Right atrium auricular region (tissue), 2 donors: Measurements from ENCODE around the gene ABL2. TPM values are rescaled to one million over a fixed set of nuclear protein-coding genes. Genes with fewer than 3 reads are reported as not detected.
"Not testable (repeated sequence)": the region's sequence is repeated elsewhere in the genome, so short reads cannot be mapped to it uniquely, and the experiment has no call there.

Source experiments
- DNase-seq: peaks from one replicate; pipeline ENCODE4 v3.0.0-alpha.2; 2019; ENCODE audit warnings: low spot score
- H3K27ac ChIP-seq, 2 donors: fragments of 200-600 bp; sonication (generic); 1 replicate in 1 of 2; 2 replicates in 1 of 2; pipeline ENCODE4 v1.5.1; 2016 to 2019
- H3K27me3 ChIP-seq, 2 donors: fragments of 200-600 bp; sonication (generic); one replicate each; pipeline versions ENCODE4 v1.5.1 to v1.6.0; 2017 to 2019
- H3K36me3 ChIP-seq: fragments of 200-600 bp; sonication (generic); one replicate; pipeline ENCODE4 v1.5.1; 2016
- H3K4me1 ChIP-seq, 2 donors: fragments of 200-600 bp; sonication (generic); one replicate each; pipeline versions ENCODE4 v1.5.1 to v1.6.0; 2017 to 2019
- H3K4me3 ChIP-seq, 2 donors: fragments of 200-600 bp; sonication (generic); 1 replicate in 1 of 2; 2 replicates in 1 of 2; pipeline ENCODE4 v1.5.1; 2017 to 2019; ENCODE audit warnings: mild to moderate bottlenecking in 1 of 2, moderate library complexity in 1 of 2
- H3K9me3 ChIP-seq, 2 donors: fragments of 200-600 bp; sonication (generic); one replicate each; pipeline ENCODE4 v1.5.1; 2019
- total RNA-seq, 2 donors: library from RNA; depleted of rRNA; stranded (reverse); fragments of >200 nt; gene quantifications; one replicate each; pipeline ENCODE4 v1.1.0, GENCODE V29; 2016
- TF ChIP-seq, protein P1 (sequence below), 2 donors: fragments of 200-600 bp; sonication (generic); IDR thresholded peaks; one replicate each; pipeline ENCODE4 v1.5.1; 2019; ENCODE audit warnings: antibody characterized with exemption in 2 of 2

The ABL2 gene
- total RNA-seq, 2 donors from 2014 or later, result 6.3 to 12.1 TPM

DNA sequence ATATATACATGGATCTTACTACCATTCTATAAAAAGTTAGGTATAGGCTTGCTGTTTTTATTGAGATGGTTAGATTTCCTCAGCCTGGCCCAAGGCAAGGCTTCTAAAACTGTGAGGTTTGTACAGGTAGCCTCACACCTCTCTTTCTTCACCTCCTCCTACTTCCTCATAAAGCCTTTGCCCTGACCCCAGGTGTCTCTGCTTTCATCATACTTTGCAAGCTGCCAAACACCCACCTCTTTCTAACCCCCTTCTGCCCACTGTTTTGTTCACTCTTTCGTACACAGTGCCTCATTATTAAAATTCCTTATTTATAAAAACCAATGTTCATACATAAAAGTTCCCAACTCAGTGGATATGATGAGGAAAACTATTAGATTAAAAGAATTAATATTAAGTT, 32.7 kb upstream of the ABL2 start:
- no peak for DNase-seq
- Histone ChIP-seq H3K27ac (no peak overlapping the region), H3K4me3 (no peak overlapping the region), H3K36me3 (no peaks in the 10 kb centered on the region), H3K27me3 (no peaks in the 10 kb centered on the region), H3K9me3 (no peaks in the 10 kb centered on the region), H3K4me1 (no peaks in the 10 kb centered on the region)
- TF ChIP-seq, protein P1, sequence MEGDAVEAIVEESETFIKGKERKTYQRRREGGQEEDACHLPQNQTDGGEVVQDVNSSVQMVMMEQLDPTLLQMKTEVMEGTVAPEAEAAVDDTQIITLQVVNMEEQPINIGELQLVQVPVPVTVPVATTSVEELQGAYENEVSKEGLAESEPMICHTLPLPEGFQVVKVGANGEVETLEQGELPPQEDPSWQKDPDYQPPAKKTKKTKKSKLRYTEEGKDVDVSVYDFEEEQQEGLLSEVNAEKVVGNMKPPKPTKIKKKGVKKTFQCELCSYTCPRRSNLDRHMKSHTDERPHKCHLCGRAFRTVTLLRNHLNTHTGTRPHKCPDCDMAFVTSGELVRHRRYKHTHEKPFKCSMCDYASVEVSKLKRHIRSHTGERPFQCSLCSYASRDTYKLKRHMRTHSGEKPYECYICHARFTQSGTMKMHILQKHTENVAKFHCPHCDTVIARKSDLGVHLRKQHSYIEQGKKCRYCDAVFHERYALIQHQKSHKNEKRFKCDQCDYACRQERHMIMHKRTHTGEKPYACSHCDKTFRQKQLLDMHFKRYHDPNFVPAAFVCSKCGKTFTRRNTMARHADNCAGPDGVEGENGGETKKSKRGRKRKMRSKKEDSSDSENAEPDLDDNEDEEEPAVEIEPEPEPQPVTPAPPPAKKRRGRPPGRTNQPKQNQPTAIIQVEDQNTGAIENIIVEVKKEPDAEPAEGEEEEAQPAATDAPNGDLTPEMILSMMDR (IDR thresholded peaks at IDR 0.05), result no peak

DNA sequence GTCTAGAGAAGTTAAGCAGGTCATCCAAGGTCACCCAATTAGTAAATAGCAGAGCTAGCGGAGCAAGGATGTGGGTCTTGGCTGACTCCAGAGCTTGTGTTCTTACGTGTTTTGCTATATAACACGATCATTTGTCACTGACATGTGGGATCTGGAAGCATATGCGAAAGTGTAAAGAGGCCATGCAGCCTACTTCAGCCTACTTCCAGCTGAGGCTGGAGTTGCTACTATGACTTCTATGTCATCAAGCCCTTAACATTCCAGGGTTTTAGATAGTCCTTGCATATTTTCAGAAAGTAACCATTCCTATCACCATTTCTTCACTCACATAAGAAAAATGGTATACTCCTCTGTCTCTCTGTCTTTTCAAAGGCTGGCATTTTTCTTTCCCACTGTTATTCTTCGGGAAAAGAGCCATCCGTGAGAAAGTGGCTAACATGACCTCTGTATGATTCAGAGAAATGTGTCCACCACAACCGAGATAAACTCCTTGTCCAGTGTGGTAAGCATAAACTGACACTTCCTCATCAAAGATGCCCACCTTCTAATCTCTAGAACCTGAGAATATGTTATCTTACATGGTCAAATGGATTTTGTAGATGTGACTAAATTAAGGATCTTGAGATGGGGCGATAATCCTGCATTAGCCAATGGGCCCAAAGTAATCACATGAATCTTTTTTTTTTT, 24.0 kb upstream of the ABL2 start:
- no peak overlapping the region for H3K27ac ChIP-seq

DNA sequence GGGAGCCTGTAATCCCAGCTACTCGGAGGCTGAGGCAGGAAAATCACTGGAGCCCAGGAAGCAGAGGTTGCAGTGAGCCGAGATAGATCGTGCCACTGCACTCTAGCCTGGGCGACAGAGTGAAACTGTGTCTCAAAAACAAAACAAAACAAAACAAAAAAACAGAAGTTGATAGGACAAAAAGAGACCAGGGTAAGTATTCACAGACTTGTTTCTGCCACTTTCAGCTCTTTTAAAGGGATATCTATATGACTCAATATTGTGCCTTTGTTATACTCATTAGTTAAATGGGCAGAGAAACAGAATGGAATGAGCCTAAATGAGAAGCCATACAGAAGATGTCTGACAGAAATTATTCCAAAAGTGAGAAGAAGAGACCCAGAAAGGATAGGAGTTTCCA, 23.1 kb upstream of the ABL2 start:
- H3K27ac ChIP-seq, result no peak overlapping the region
- H3K36me3 ChIP-seq, result no peaks in the 10 kb centered on the region
- TF ChIP-seq, protein P1 (IDR thresholded peaks at IDR 0.05), result no peak
- no peak overlapping the region for H3K4me3 ChIP-seq
- no peak for DNase-seq
- H3K27me3 ChIP-seq, result no peaks in the 10 kb centered on the region
- H3K9me3 ChIP-seq, result no peaks in the 10 kb centered on the region
- no peaks in the 10 kb centered on the region for H3K4me1 ChIP-seq

More for the DNA sequence above, 24.0 kb upstream of the ABL2 start:
- Histone ChIP-seq H3K9me3 (no peaks in the 10 kb centered on the region), H3K36me3 (no peaks in the 10 kb centered on the region), H3K27me3 (no peaks in the 10 kb centered on the region), H3K4me1 (no peaks in the 10 kb centered on the region), H3K4me3 (no peak overlapping the region)
- no peak for DNase-seq
- TF ChIP-seq, protein P1 (IDR thresholded peaks at IDR 0.05), result no peak

DNA sequence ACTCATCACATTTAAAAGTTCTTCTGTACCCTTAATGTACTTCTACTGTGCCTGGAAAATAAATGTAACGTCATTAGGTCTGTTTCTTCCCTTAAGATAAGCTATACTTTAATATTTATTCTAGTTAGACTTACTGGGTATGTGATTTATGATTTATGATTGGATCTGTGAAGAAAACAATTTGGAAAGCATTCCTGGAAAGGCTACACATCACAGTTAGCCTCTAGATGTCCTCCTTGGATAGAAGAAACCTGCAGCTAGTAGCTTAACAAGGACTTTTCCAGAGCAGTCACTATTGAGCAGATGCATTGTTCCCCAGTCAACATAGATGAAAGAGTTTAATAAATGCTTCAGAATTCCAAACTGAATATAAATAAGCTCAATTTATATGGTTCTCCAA, 22.2 kb upstream of the ABL2 start:
- H3K27ac ChIP-seq, result no peak overlapping the region
- no peaks in the 10 kb centered on the region for H3K36me3 ChIP-seq
- H3K4me3 ChIP-seq, result no peak overlapping the region
- TF ChIP-seq, protein P1 (IDR thresholded peaks at IDR 0.05), result peak in 1 of 2 donors; percentile 59
- H3K27me3 ChIP-seq, result no peaks in the 10 kb centered on the region
- no peak for DNase-seq
- no peaks in the 10 kb centered on the region for H3K9me3 ChIP-seq
- no peaks in the 10 kb centered on the region for H3K4me1 ChIP-seq

DNA sequence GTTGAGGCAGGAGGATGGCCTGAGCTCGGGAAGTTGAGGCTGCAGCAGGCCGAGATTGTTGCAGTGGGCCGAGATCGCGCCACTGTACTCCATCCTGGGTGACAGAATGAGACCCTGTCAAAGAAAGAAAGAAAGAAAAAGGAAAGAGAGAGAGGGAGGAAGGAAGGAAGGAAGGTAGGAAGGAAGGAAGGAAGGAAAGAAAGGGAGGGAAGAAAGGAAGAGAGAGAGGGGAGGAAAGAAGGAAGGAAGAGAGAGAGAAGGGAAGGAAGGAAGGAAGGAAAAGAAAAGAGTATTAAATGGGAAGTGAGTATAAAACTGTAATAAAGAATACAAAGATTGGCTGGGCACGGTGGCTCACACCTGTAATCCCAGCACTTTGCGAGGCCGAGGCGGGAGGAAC, 18.4 kb upstream of the ABL2 start:
- no peak overlapping the region for H3K4me3 ChIP-seq
- H3K27ac ChIP-seq, result no peak overlapping the region
- no peaks in the 10 kb centered on the region for H3K36me3 ChIP-seq
- no peak for DNase-seq
- TF ChIP-seq, protein P1 (IDR thresholded peaks at IDR 0.05), result no peak
- no peaks in the 10 kb centered on the region for H3K9me3 ChIP-seq
- H3K4me1 ChIP-seq, result no peaks in the 10 kb centered on the region
- no peaks in the 10 kb centered on the region for H3K27me3 ChIP-seq

DNA sequence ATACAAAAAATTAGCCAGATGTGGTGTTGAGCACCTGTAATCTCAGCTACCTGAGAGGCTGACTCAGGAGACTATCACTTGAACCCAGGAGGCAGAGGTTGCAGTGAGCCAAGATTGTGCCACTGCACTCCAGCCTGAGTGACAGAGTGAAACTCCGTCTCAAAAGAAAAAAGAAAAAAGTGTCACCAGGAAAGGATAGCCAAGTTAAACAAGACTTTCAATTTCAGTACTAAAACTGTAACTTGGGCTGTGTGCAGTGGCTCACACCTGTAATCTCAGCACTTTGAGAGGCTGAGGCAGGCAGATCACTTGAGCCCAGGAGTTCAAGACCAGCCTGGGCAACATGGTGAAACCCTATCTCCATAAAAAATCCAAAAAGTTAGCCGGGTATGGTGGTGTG, 15.9 kb upstream of the ABL2 start:
- H3K27me3 ChIP-seq, H3K4me3 ChIP-seq, H3K9me3 ChIP-seq, H3K36me3 ChIP-seq, H3K4me1 ChIP-seq, DNase-seq, H3K27ac ChIP-seq: not testable (repeated sequence)
